ENCODE results near the gene KPNA2. TPM values are rescaled to one million over a fixed set of nuclear protein-coding genes. Genes with fewer than 3 reads are reported as not detected.
"Not testable (repeated sequence)": the region's sequence is repeated elsewhere in the genome, so short reads cannot be mapped to it uniquely, and the experiment has no call there.

Gene KPNA2
- total and polyA plus RNA-seq, 10 of the 15 experiments (the other 5 are each of a cell fraction or from before 2014, with no cell fraction given) = 202 to 731 (median 283) TPM

GRCh38 chr17:68022547-68022946 is 13.0 kb upstream of the KPNA2 start:
- BruUV-seq (replicated peaks); FAIRE-seq; H3K4me2 ChIP-seq (ENCODE audit: control insufficient read depth, insufficient read depth); in situ Hi-C loops (cut with MboI); H3K4me3 ChIP-seq; H3K27ac ChIP-seq (ENCODE audit: control insufficient read depth, insufficient read depth); H3K27me3 ChIP-seq (replicated peaks in 1 of 2; ENCODE audit: control insufficient read depth in 2 of 2, insufficient read depth in 2 of 2, low read length in 1 of 2); DNase-seq (ENCODE audit: low read depth, low spot score); H3K4me1 ChIP-seq (ENCODE audit: control insufficient read depth, insufficient read depth, low read length); H3K36me3 ChIP-seq (ENCODE audit: control insufficient read depth in 2 of 2, insufficient read depth in 2 of 2, low read length in 1 of 2); H3K9ac ChIP-seq (ENCODE audit: control insufficient read depth, insufficient read depth, low read length); intact Hi-C loops (cut with micrococcal nuclease; ENCODE audit: unreplicated experiment); POLR2A ChIA-PET; RAD21 ChIA-PET (ENCODE audit: unreplicated experiment); H4K20me1 ChIP-seq (ENCODE audit: control insufficient read depth, insufficient read depth); ATAC-seq; H2AFZ ChIP-seq (ENCODE audit: control insufficient read depth, low read depth, low read length); H3K79me2 ChIP-seq (ENCODE audit: control insufficient read depth, insufficient read depth, low read length); H3K9me3 ChIP-seq (replicated peaks; ENCODE audit: control insufficient read depth, insufficient read depth, low read length): not testable (repeated sequence)
- 84% methylated on average over 15 of the region's 15 CpGs for WGBS (ENCODE audit: insufficient coverage, insufficient replicate concordance, low lambda C conversion rate, missing lambda C conversion rate)
- ChIA-PET SMC1A (ENCODE audit: uncharacterized antibody, unreplicated experiment) (interaction anchor here (1.3 kb wide), 1 partner anchor 8 kb away, joined by 3 read pairs; no protein-coding TSS in a partner anchor), CTCF (interaction anchor here (1.0 kb wide), 1 partner anchor 23 kb away, joined by 3 read pairs; no protein-coding TSS in a partner anchor)

- in situ Hi-C loops (cut with MboI) (no loop called here), intact Hi-C loops (cut with micrococcal nuclease; ENCODE audit: unreplicated experiment) (no loop called here)
- Histone ChIP-seq H4K20me1 (ENCODE audit: control insufficient read depth, insufficient read depth) (no peaks in the 10 kb centered on the region), H2AFZ (ENCODE audit: control insufficient read depth, low read depth, low read length) (no peak overlapping the region), H3K4me3 (no peak overlapping the region), H3K36me3 (ENCODE audit: control insufficient read depth in 2 of 2, insufficient read depth in 2 of 2, low read length in 1 of 2) (no peaks in the 10 kb centered on the region), H3K79me2 (ENCODE audit: control insufficient read depth, insufficient read depth, low read length) (no peaks in the 10 kb centered on the region), H3K27ac (ENCODE audit: control insufficient read depth, insufficient read depth) (no peak overlapping the region), H3K4me1 (ENCODE audit: control insufficient read depth, insufficient read depth, low read length) (0 out of 2 replicates have a peak, but pooled peaks cover 2% of the 10 kb centered on the region), H3K9me3 (replicated peaks; ENCODE audit: control insufficient read depth, insufficient read depth, low read length) (no peaks in the 10 kb centered on the region), H3K9ac (ENCODE audit: control insufficient read depth, insufficient read depth, low read length) (no peak overlapping the region), H3K4me2 (ENCODE audit: control insufficient read depth, insufficient read depth) (no peak overlapping the region), H3K27me3 (replicated peaks in 1 of 2; ENCODE audit: control insufficient read depth in 2 of 2, insufficient read depth in 2 of 2, low read length in 1 of 2) (no peaks in the 10 kb centered on the region)
- ATAC-seq (no peak), DNase-seq (ENCODE audit: low read depth, low spot score) (no peak), FAIRE-seq (no peak)
- RAD21 ChIA-PET (ENCODE audit: unreplicated experiment) = no interaction called here
- POLR2A ChIA-PET = interaction anchor here (1.6 kb wide), 1 partner anchor 10 kb away, joined by 3 read pairs; no protein-coding TSS in a partner anchor
- TF ChIP-seq NFYB (IDR thresholded peaks at IDR 0.05; ENCODE audit: insufficient read depth, low read depth, low read length) (no peak), RAD21 (IDR thresholded peaks at IDR 0.05; ENCODE audit: insufficient read depth, low read depth, low read length) (no peak), SUPT20H (IDR thresholded peaks at IDR 0.05; ENCODE audit: borderline replicate concordance, control insufficient read depth, low read depth, low read length) (no peak), SMC3 (IDR thresholded peaks at IDR 0.05; ENCODE audit: borderline replicate concordance, low read length) (no peak), JUND (IDR thresholded peaks at IDR 0.05; ENCODE audit: low read depth, low read length) (no peak), POU2F2 (IDR thresholded peaks at IDR 0.05; ENCODE audit: borderline replicate concordance, low read depth, low read length) (no peak), PKNOX1 (IDR thresholded peaks at IDR 0.05) (no peak), TCF7 (IDR thresholded peaks at IDR 0.05; ENCODE audit: borderline replicate concordance) (no peak), SPI1 (IDR thresholded peaks at IDR 0.05; ENCODE audit: borderline replicate concordance, insufficient read depth, low read depth, low read length) (no peak), RELA (IDR thresholded peaks at IDR 0.05; ENCODE audit: borderline replicate concordance, partially characterized antibody) (no peak), FOS (IDR thresholded peaks at IDR 0.05; ENCODE audit: borderline replicate concordance, extremely low read depth, insufficient read length) (no peak), HDGF (IDR thresholded peaks at IDR 0.05) (no peak), BRCA1 (IDR thresholded peaks at IDR 0.05; ENCODE audit: low read depth, low read length) (no peak), ZNF217 (IDR thresholded peaks at IDR 0.05) (no peak), TARDBP (IDR thresholded peaks at IDR 0.05; ENCODE audit: borderline replicate concordance) (no peak), LARP7 (IDR thresholded peaks at IDR 0.05) (no peak)
- no TSS peak for BruUV-seq (replicated peaks)
- CTCF ChIA-PET = interaction anchor here (1.5 kb wide), 1 partner anchor 10 kb away, joined by 4 read pairs; no protein-coding TSS in a partner anchor
- SMC1A ChIA-PET (ENCODE audit: uncharacterized antibody, unreplicated experiment) = interaction anchor here (1.3 kb wide), 1 partner anchor 154 kb away, joined by 3 read pairs; no protein-coding TSS in a partner anchor
- WGBS (ENCODE audit: insufficient coverage, insufficient replicate concordance, low lambda C conversion rate, missing lambda C conversion rate) = 26% methylated on average over 8 of the region's 8 CpGs
Measured at GRCh38 chr17:68029512-68030215, 5.9 kb upstream of the KPNA2 start.

Measured in GM12878 (cell line).